ENCODE measurements around the gene TFF1. TPM values are rescaled to one million over a fixed set of nuclear protein-coding genes. Genes with fewer than 3 reads are reported as not detected.

The TFF1 gene
- total and polyA plus RNA-seq, 2 of the 4 experiments (the other 2 are of a cell fraction): not detected

DNA sequence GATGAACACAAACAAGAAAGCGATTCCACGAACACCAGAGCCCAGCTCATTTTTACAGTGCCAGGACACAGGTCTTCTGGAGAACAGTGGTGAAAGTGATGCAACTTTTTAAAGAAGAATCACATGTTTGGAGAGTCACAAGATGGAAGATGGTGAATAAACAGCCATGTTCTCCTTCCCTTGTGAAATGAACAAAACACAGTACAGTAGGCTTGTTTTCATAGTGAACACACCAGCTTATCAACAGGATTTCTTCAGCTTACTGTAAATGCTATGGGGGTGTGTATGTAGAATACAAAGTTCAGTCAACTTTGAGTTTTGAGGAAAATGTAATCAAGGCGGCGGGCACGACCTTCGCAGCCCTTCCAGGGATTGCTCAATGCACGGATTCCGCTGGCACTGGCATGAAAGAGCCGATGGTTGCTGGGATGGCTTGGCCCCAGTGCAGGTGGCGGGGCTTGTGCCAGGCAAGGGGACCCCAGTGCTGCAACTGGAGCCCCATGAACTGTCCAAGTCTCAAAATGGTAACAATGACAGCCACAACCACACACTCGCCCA lies 19.8 kb upstream of the TFF1 start:
- Histone ChIP-seq H3K27me3 (ENCODE audit: control insufficient read depth, insufficient read depth, low read length) (peaks cover 29% of the 10 kb centered on the region), H2AK5ac (ENCODE audit: low read depth, low read length) (no peak overlapping the region), H4K5ac (ENCODE audit: low read depth, low read length) (no peak overlapping the region), H2BK15ac (ENCODE audit: low read depth, low read length) (no peak overlapping the region), H4K8ac (ENCODE audit: low read depth in 2 of 2, low read length in 2 of 2) (no peak overlapping the region), H3K4ac (ENCODE audit: low read depth, low read length) (no peak overlapping the region), H3K14ac (replicated peaks; ENCODE audit: low read depth, low read length) (no peak overlapping the region), H3K4me1 (ENCODE audit: control insufficient read depth, insufficient read depth, low read length) (no peaks in the 10 kb centered on the region), H3K56ac (ENCODE audit: extremely low read depth, insufficient read depth, low read length) (no peak overlapping the region), H2AFZ (replicated peaks; ENCODE audit: low read length, poor library complexity) (no peak overlapping the region), H2BK120ac (ENCODE audit: low read depth, low read length) (no peak overlapping the region), H3K9me1 (ENCODE audit: insufficient read depth, low read length) (no peaks in the 10 kb centered on the region), H3K79me1 (ENCODE audit: low read depth in 1 of 2, low read length in 2 of 2) (no peaks in the 10 kb centered on the region), H2BK20ac (ENCODE audit: low read depth, low read length) (no peak overlapping the region), H2AK9ac (replicated peaks; ENCODE audit: low read depth, low read length, poor library complexity) (no peak overlapping the region), H3K9me3 (ENCODE audit: control insufficient read depth, insufficient read depth, low read length) (peaks cover 3% of the 10 kb centered on the region; the same call in 1 of the 2 replicates), H2BK5ac (ENCODE audit: low read depth, low read length, poor library complexity, severe bottlenecking) (no peak overlapping the region), H3K9ac (ENCODE audit: low read depth, low read length) (no peak overlapping the region), H3K36me3 (ENCODE audit: control insufficient read depth, insufficient read depth, low read length) (no peaks in the 10 kb centered on the region), H3K4me3 (ENCODE audit: insufficient read depth, low read depth, low read length) (no peak overlapping the region), H3K18ac (ENCODE audit: low read depth, low read length) (no peak overlapping the region), H4K91ac (ENCODE audit: insufficient read depth, low read depth, low read length) (no peak overlapping the region), H4K20me1 (ENCODE audit: insufficient read depth, low read length) (no peaks in the 10 kb centered on the region), H3K4me2 (ENCODE audit: low read depth, low read length) (no peak overlapping the region), H3K27ac (ENCODE audit: insufficient read depth, low read length) (no peak overlapping the region), H3K23ac (ENCODE audit: low read depth, low read length) (no peak overlapping the region)
- TF ChIP-seq BHLHE40 (IDR thresholded peaks at IDR 0.05; ENCODE audit: low read depth, low read length) (no peak), MAFK (IDR thresholded peaks at IDR 0.05; ENCODE audit: low read depth, low read length) (no peak), CHD1 (IDR thresholded peaks at IDR 0.05; ENCODE audit: low read depth, low read length) (no peak), CEBPB (IDR thresholded peaks at IDR 0.05; ENCODE audit: low read depth, low read length) (no peak), SMC3 (IDR thresholded peaks at IDR 0.05; ENCODE audit: low read depth, low read length) (no peak), RCOR1 (IDR thresholded peaks at IDR 0.05; ENCODE audit: insufficient replicate concordance, low read length) (no peak), POLR2A (IDR thresholded peaks at IDR 0.05; ENCODE audit: low read depth, low read length) (no peak), RFX5 (IDR thresholded peaks at IDR 0.05; ENCODE audit: low read depth, low read length) (no peak), FOS (IDR thresholded peaks at IDR 0.05; ENCODE audit: low read depth, low read length) (no peak), MXI1 (IDR thresholded peaks at IDR 0.05; ENCODE audit: borderline replicate concordance, low read depth, low read length) (no peak), NFE2L2 (IDR thresholded peaks at IDR 0.05; ENCODE audit: low read depth, low read length) (no peak), MAZ (IDR thresholded peaks at IDR 0.05; ENCODE audit: borderline replicate concordance, low read depth, low read length) (no peak)
- TF ChIP-seq, protein P1, sequence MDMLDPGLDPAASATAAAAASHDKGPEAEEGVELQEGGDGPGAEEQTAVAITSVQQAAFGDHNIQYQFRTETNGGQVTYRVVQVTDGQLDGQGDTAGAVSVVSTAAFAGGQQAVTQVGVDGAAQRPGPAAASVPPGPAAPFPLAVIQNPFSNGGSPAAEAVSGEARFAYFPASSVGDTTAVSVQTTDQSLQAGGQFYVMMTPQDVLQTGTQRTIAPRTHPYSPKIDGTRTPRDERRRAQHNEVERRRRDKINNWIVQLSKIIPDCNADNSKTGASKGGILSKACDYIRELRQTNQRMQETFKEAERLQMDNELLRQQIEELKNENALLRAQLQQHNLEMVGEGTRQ (IDR thresholded peaks at IDR 0.05; ENCODE audit: low read depth, low read length): no peak
- TF ChIP-seq, protein P2, sequence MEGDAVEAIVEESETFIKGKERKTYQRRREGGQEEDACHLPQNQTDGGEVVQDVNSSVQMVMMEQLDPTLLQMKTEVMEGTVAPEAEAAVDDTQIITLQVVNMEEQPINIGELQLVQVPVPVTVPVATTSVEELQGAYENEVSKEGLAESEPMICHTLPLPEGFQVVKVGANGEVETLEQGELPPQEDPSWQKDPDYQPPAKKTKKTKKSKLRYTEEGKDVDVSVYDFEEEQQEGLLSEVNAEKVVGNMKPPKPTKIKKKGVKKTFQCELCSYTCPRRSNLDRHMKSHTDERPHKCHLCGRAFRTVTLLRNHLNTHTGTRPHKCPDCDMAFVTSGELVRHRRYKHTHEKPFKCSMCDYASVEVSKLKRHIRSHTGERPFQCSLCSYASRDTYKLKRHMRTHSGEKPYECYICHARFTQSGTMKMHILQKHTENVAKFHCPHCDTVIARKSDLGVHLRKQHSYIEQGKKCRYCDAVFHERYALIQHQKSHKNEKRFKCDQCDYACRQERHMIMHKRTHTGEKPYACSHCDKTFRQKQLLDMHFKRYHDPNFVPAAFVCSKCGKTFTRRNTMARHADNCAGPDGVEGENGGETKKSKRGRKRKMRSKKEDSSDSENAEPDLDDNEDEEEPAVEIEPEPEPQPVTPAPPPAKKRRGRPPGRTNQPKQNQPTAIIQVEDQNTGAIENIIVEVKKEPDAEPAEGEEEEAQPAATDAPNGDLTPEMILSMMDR (conservative IDR thresholded peaks at IDR 0.05; ENCODE audit: low read depth, low read length): no peak
- TF ChIP-seq, protein P3, sequence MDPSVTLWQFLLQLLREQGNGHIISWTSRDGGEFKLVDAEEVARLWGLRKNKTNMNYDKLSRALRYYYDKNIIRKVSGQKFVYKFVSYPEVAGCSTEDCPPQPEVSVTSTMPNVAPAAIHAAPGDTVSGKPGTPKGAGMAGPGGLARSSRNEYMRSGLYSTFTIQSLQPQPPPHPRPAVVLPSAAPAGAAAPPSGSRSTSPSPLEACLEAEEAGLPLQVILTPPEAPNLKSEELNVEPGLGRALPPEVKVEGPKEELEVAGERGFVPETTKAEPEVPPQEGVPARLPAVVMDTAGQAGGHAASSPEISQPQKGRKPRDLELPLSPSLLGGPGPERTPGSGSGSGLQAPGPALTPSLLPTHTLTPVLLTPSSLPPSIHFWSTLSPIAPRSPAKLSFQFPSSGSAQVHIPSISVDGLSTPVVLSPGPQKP (IDR thresholded peaks at IDR 0.05; ENCODE audit: borderline replicate concordance, low read depth, low read length): no peak
- BruUV-seq (replicated peaks): no TSS peak
- POLR2A ChIA-PET (ENCODE audit: unreplicated experiment): no interaction called here
- no peak for DNase-seq
- dilution Hi-C loops (cut with HindIII; ENCODE audit: low sequenced_read_pairs, unreplicated experiment) (no loop called here), intact Hi-C loops (cut with micrococcal nuclease) (no loop called here), in situ Hi-C loops (cut with MboI; ENCODE audit: low sequenced_read_pairs) (no loop called here)
- CTCF ChIA-PET: no interaction called here
- WGBS, 2 experiments (ENCODE audit: extremely low coverage in 2 of 2, insufficient read length in 1 of 2): 90% methylated on average over 6 of the region's 11 CpGs; no CpG with 5 or more reads in 1 of the 2 experiments
- no peak for ATAC-seq (ENCODE audit: low read depth)
